Loucy (cell line): ENCODE results near the gene TRPV4.

Source experiments
- H2AFZ ChIP-seq: fragments of 200-600 bp; sonication (generic); 2 replicates; pipeline ENCODE4 v1.6.0; 2016; ENCODE audit warnings: antibody characterized with exemption, mild to moderate bottlenecking, low read length, moderate library complexity
- H3F3A ChIP-seq: fragments of 200-600 bp; 2 replicates; pipeline ENCODE4 v1.6.0; 2016; ENCODE audit warnings: antibody characterized with exemption, low read depth, mild to moderate bottlenecking
- H3K27me3 ChIP-seq: fragments of 200-600 bp; sonication (generic); 2 replicates; pipeline ENCODE4 v1.6.1; 2014; ENCODE audit warnings: low read length, mild to moderate bottlenecking; ENCODE audit not compliant: insufficient read depth, poor library complexity, severe bottlenecking
- H3K36me3 ChIP-seq: fragments of 200-600 bp; sonication (generic); 2 replicates; pipeline ENCODE4 v1.6.1; 2016; ENCODE audit warnings: low read length; ENCODE audit not compliant: insufficient read depth
- H3K4me1 ChIP-seq: fragments of 200-600 bp; sonication (generic); 2 replicates; pipeline ENCODE4 v1.5.1; 2014; ENCODE audit warnings: low read length, mild to moderate bottlenecking; ENCODE audit not compliant: insufficient read depth, poor library complexity, severe bottlenecking
- H3K4me2 ChIP-seq: fragments of 200-600 bp; sonication (generic); 2 replicates; pipeline ENCODE4 v1.6.0; 2014; ENCODE audit warnings: antibody characterized with exemption, low read length, low read depth, mild to moderate bottlenecking; ENCODE audit not compliant: poor library complexity, severe bottlenecking
- H3K4me3 ChIP-seq: fragments of 200-600 bp; sonication (generic); 2 replicates; pipeline ENCODE4 v1.5.1; 2014; ENCODE audit warnings: low read length, mild to moderate bottlenecking, mixed read lengths; ENCODE audit not compliant: poor library complexity, severe bottlenecking
- H3K79me2 ChIP-seq: fragments of 200-600 bp; sonication (generic); 2 replicates; pipeline ENCODE4 v1.6.1; 2014; ENCODE audit warnings: low read length; ENCODE audit not compliant: insufficient read depth
- H3K9ac ChIP-seq: fragments of 200-600 bp; sonication (generic); 2 replicates; pipeline ENCODE4 v1.6.0; 2014; ENCODE audit warnings: mild to moderate bottlenecking, low read depth, low read length, moderate library complexity; ENCODE audit not compliant: poor library complexity, severe bottlenecking
- H3K9me2 ChIP-seq: fragments of 200-600 bp; sonication (generic); replicated peaks from 2 replicates; pipeline ENCODE4 v1.6.1; 2016; ENCODE audit warnings: low read depth, low read length, mixed read lengths
- H3K9me3 ChIP-seq: fragments of 200-600 bp; sonication (generic); 2 replicates; pipeline ENCODE4 v1.6.1; 2014; ENCODE audit warnings: mild to moderate bottlenecking, antibody characterized with exemption, low read length, low read depth; ENCODE audit not compliant: insufficient read depth
- H4K20me1 ChIP-seq: fragments of 200-600 bp; sonication (generic); 2 replicates; pipeline ENCODE4 v1.6.0; 2014; ENCODE audit warnings: antibody characterized with exemption, low read length, mild to moderate bottlenecking; ENCODE audit not compliant: insufficient read depth, poor library complexity, severe bottlenecking
- EZH2phosphoT487 ChIP-seq: fragments of 200-600 bp; IDR thresholded peaks from 2 replicates; pipeline ENCODE4 v1.6.1; 2018; ENCODE audit warnings: antibody characterized with exemption, mild to moderate bottlenecking, moderate library complexity, borderline replicate concordance
- TF ChIP-seq, protein P1 (sequence below): fragments of 200-600 bp; sonication (generic); conservative IDR thresholded peaks from 2 replicates; pipeline ENCODE4 v1.5.1; 2014; ENCODE audit warnings: mild to moderate bottlenecking, antibody characterized with exemption, low read length

TRPV4 gene

DNA sequence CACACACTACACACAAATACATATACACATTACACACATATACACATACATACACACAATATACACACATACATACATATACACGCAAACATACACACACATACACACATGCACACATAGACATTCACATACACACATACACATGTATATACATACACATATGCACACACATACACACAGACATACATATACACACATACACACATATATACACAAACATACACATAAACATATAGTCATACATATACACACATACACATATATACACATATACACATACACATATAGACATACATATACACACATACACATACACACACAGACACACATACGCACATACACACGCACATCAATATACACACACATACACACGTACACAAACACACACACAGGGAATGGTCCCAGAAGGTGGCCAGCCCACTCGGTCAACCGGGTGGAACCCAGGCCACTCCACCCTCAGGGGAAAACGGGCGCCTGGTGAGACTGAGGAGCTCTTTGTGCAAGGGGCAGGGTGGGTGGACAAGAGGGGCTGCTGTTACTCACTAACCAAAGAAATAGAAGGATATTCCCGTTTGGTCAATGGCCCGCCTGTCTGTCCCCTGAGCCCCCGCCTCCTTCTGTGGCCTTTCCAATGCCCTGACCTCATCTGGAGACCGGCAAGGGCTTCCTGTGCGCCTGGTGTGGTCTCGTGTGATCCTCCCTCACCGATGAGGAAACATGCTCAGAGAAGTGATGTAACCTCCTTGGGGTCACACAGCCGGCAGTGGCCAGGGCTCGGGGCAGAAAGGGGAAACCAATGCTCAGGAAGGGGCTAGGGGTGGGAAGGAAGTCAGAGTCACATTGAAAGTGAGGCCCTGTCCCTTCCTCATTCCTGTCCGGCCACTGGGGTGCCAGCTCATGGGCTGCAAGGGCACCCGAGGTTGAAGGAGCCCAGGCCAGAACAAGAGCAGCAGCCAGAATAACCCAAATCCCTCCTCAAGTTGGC lies 5.3 kb downstream of the TRPV4 start:
- TF ChIP-seq, protein P1, sequence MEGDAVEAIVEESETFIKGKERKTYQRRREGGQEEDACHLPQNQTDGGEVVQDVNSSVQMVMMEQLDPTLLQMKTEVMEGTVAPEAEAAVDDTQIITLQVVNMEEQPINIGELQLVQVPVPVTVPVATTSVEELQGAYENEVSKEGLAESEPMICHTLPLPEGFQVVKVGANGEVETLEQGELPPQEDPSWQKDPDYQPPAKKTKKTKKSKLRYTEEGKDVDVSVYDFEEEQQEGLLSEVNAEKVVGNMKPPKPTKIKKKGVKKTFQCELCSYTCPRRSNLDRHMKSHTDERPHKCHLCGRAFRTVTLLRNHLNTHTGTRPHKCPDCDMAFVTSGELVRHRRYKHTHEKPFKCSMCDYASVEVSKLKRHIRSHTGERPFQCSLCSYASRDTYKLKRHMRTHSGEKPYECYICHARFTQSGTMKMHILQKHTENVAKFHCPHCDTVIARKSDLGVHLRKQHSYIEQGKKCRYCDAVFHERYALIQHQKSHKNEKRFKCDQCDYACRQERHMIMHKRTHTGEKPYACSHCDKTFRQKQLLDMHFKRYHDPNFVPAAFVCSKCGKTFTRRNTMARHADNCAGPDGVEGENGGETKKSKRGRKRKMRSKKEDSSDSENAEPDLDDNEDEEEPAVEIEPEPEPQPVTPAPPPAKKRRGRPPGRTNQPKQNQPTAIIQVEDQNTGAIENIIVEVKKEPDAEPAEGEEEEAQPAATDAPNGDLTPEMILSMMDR, result no peak
- TF ChIP-seq EZH2phosphoT487, result no peak
- Histone ChIP-seq H3K36me3 (no peaks in the 10 kb centered on the region), H3K79me2 (no peaks in the 10 kb centered on the region), H3K4me3 (no peak overlapping the region), H3K27me3 (no peaks in the 10 kb centered on the region), H3F3A (no peaks in the 10 kb centered on the region), H4K20me1 (no peaks in the 10 kb centered on the region), H3K9me3 (no peaks in the 10 kb centered on the region), H2AFZ (no peak overlapping the region), H3K9me2 (no peaks in the 10 kb centered on the region), H3K4me2 (no peak overlapping the region), H3K9ac (no peak overlapping the region), H3K4me1 (no peaks in the 10 kb centered on the region)

DNA sequence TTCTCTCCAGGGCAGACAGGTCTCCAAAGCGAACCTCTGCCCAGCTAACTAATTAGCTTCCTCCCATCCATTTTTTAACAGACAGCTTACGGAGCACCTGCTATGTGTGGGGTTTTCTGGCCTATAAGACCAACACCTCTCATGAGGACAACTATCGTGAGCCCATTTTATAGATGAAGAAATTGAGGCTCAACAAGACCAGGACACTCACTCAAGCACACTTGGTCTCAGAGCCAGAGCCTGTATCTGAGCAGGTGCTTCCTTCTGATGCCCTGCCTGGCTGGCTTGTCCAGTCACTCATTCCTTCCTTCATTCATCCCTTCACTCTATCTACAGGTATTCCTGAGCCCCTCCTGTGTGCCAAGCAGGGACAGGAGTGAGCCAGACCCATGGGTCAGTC lies 6.1 kb downstream of the TRPV4 start:
- H4K20me1 ChIP-seq, result no peaks in the 10 kb centered on the region
- H3K79me2 ChIP-seq, result no peaks in the 10 kb centered on the region
- H3K36me3 ChIP-seq, result no peaks in the 10 kb centered on the region
- no peaks in the 10 kb centered on the region for H3K9me2 ChIP-seq
- H3K4me1 ChIP-seq, result no peaks in the 10 kb centered on the region
- no peak overlapping the region for H3K9ac ChIP-seq
- no peaks in the 10 kb centered on the region for H3F3A ChIP-seq
- H3K9me3 ChIP-seq, result no peaks in the 10 kb centered on the region
- no peak overlapping the region for H2AFZ ChIP-seq
- H3K4me2 ChIP-seq, result no peak overlapping the region
- TF ChIP-seq, protein P1, result no peak
- H3K4me3 ChIP-seq, result no peak overlapping the region
- H3K27me3 ChIP-seq, result no peaks in the 10 kb centered on the region

DNA sequence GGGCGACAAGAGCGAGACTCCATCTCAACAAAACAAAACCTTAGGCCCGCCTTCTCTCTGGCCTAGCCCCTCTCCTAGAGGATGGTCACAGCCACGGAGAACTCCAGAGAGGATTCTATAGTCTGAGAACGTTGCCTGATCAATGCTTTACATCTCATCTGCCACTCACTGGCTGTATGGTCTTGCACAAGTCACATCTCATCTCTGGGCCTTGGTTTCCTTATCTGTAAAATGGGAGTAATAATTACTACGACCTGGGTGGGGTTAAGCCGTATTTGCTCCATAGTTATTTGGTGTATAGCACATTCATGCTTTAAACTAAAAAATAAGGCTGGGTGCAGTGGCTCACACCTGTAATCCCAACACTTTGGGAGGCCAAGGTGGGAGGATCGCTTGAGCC lies 8.5 kb downstream of the TRPV4 start:
- H4K20me1 ChIP-seq, result no peaks in the 10 kb centered on the region
- no peak overlapping the region for H2AFZ ChIP-seq
- H3K9me2 ChIP-seq, result no peaks in the 10 kb centered on the region
- no peaks in the 10 kb centered on the region for H3K27me3 ChIP-seq
- H3K9me3 ChIP-seq, result no peaks in the 10 kb centered on the region
- TF ChIP-seq, protein P1, result no peak
- no peak for TF ChIP-seq EZH2phosphoT487
- H3K4me3 ChIP-seq, result no peak overlapping the region
- H3K4me1 ChIP-seq, result no peaks in the 10 kb centered on the region
- H3K4me2 ChIP-seq, result no peak overlapping the region
- H3K36me3 ChIP-seq, result no peaks in the 10 kb centered on the region
- H3K79me2 ChIP-seq, result no peaks in the 10 kb centered on the region
- no peaks in the 10 kb centered on the region for H3F3A ChIP-seq
- no peak overlapping the region for H3K9ac ChIP-seq
